Neural crest cell (in vitro differentiated cells): Measurements from ENCODE around the gene LAMC3. TPM values are rescaled to one million over a fixed set of nuclear protein-coding genes. Genes with fewer than 3 reads are reported as not detected.
A peak's percentile ranks its signal among the peaks of the same experiment; 100 is the strongest.

Experiments used
- DNase-seq: peaks from one replicate; pipeline ENCODE4 v3.0.0; 2021; ENCODE audit warnings: low read depth, mixed read lengths, low spot score
- H3K27ac Mint-ChIP-seq: one replicate; pipeline ENCODE4 v1.8.0; 2021; ENCODE audit warnings: mild to moderate bottlenecking, mixed read lengths; ENCODE audit not compliant: unreplicated experiment
- H3K27me3 Mint-ChIP-seq: 2 replicates; pipeline ENCODE4 v1.8.0; 2021; ENCODE audit warnings: low read depth, mild to moderate bottlenecking, mixed read lengths
- H3K36me3 Mint-ChIP-seq: 2 replicates; pipeline ENCODE4 v1.8.0; 2021; ENCODE audit warnings: low read depth, mild to moderate bottlenecking, mixed read lengths
- H3K4me1 Mint-ChIP-seq: 2 replicates; pipeline ENCODE4 v1.8.0; 2021; ENCODE audit warnings: mixed read lengths
- H3K4me3 Mint-ChIP-seq: one replicate; pipeline ENCODE4 v1.8.0; 2021; ENCODE audit warnings: mild to moderate bottlenecking, mixed read lengths
- H3K9me3 Mint-ChIP-seq: 2 replicates; pipeline ENCODE4 v1.8.0; 2021; ENCODE audit warnings: mixed read lengths
- CTCF ChIP-seq: fragments of 200-600 bp; sonication (generic); conservative IDR thresholded peaks from 2 replicates; pipeline ENCODE4 v1.5.0; 2021; ENCODE audit warnings: antibody characterized with exemption, mild to moderate bottlenecking
- total RNA-seq: library from RNA; stranded (reverse); gene quantifications from 2 replicates; pipeline ENCODE4 v1.2.1, GENCODE V29; 2021

LAMC3 gene
- total RNA-seq, 1 donor from 2014 or later = 4.0 TPM

GRCh38 chr9:131046581-131047202, 37.7 kb downstream of the LAMC3 start:
- Mint-ChIP-seq H3K4me3 (no peak overlapping the region), H3K27ac (no peak overlapping the region), H3K9me3 (no peaks in the 10 kb centered on the region), H3K27me3 (no peaks in the 10 kb centered on the region), H3K4me1 (peaks cover 4% of the 10 kb centered on the region), H3K36me3 (no peaks in the 10 kb centered on the region)
- DNase-seq = peak; percentile 78
- peak; percentile 98 for TF ChIP-seq CTCF

- Mint-ChIP-seq H3K4me1 (peaks cover 4% of the 10 kb centered on the region), H3K27ac (peak overlapping the region; percentile 59)
- TF ChIP-seq CTCF = no peak
Measured at GRCh38 chr9:131048332-131048731, 39.4 kb downstream of the LAMC3 start.

GRCh38 chr9:131048820-131049219, 39.8 kb downstream of the LAMC3 start:
- DNase-seq = no peak
- Mint-ChIP-seq H3K4me1 (peaks cover 7% of the 10 kb centered on the region), H3K4me3 (no peak overlapping the region), H3K27me3 (no peaks in the 10 kb centered on the region), H3K36me3 (no peaks in the 10 kb centered on the region), H3K27ac (no peak overlapping the region), H3K9me3 (no peaks in the 10 kb centered on the region)
- no peak for TF ChIP-seq CTCF

More at GRCh38 chr9:131048332-131048731, 39.4 kb downstream of the LAMC3 start:
- H3K4me3 Mint-ChIP-seq = no peak overlapping the region
- H3K9me3 Mint-ChIP-seq = no peaks in the 10 kb centered on the region
- H3K36me3 Mint-ChIP-seq = no peaks in the 10 kb centered on the region
- DNase-seq = no peak
- H3K27me3 Mint-ChIP-seq = no peaks in the 10 kb centered on the region

DNA sequence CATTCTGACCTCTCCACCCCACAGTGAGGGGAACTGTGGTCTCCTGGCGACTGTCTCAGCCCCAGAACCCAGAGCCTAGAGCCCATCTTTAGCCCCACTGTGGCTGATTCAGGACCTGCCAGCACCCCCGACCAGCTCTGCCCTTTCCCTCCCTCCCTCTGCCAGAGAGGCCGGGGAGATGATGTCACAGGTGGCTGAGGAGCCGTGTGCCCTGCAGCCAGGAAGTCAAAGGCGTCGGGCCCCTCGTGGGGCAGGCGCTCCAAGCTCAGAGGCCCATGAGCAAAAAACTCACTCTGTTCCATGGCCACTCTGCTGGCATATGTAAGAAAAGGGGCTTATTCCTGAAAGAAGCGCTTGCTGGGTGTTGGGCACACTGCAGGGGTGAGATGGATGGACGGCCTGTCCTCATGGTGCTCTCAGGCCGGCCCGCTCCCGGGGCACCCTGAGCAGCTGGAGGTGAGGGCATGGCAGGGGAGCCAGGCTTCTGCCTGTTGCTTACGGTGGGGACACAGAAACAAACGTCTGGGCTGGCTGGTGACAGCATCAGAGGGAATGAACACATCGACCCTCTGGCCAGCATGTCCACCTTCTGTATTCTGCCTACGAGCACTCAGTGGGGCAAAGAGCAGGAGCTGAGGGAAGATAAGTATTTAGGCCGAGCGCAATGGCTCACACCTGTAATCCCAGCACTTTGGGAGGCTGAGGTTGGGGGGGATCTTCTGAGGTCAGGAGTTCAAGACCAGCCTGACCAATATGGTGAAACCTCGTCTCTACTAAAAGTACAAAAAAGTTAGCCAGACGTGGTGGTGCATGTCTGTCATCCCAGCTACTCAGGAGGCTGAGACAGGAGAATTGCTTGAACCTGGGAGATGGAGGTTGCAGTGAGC, 41.1 kb downstream of the LAMC3 start:
- TF ChIP-seq CTCF = no peak
- no peak overlapping the region for H3K4me3 Mint-ChIP-seq
- no peak overlapping the region for H3K27ac Mint-ChIP-seq
- no peaks in the 10 kb centered on the region for H3K9me3 Mint-ChIP-seq
- no peaks in the 10 kb centered on the region for H3K36me3 Mint-ChIP-seq
- H3K27me3 Mint-ChIP-seq = no peaks in the 10 kb centered on the region
- peaks cover 14% of the 10 kb centered on the region for H3K4me1 Mint-ChIP-seq
- no peak for DNase-seq

GRCh38 chr9:131050831-131051230, 41.9 kb downstream of the LAMC3 start:
- no peaks in the 10 kb centered on the region for H3K36me3 Mint-ChIP-seq
- H3K27ac Mint-ChIP-seq = no peak overlapping the region
- H3K4me3 Mint-ChIP-seq = no peak overlapping the region
- no peak for TF ChIP-seq CTCF
- DNase-seq = no peak
- no peaks in the 10 kb centered on the region for H3K27me3 Mint-ChIP-seq
- no peaks in the 10 kb centered on the region for H3K9me3 Mint-ChIP-seq
- H3K4me1 Mint-ChIP-seq = peaks cover 15% of the 10 kb centered on the region
